Colonic mucosa (tissue), 4 donors: ENCODE measurements around the gene MYG1. TPM values are rescaled to one million over a fixed set of nuclear protein-coding genes. Genes with fewer than 3 reads are reported as not detected.
A peak's percentile ranks its signal among the peaks of the same experiment; 100 is the strongest.

ENCODE experiments used
- DNase-seq: peaks from one replicate; pipeline ENCODE4 v3.0.0-alpha.2; 2020
- H3K27ac ChIP-seq: fragments of 200-600 bp; one replicate; pipeline ENCODE4 v1.8.0; 2021
- H3K27me3 ChIP-seq: fragments of 200-600 bp; one replicate; pipeline ENCODE4 v1.8.0; 2021
- H3K36me3 ChIP-seq: fragments of 200-600 bp; one replicate; pipeline ENCODE4 v1.8.0; 2021
- H3K4me1 ChIP-seq: fragments of 200-600 bp; one replicate; pipeline ENCODE4 v1.8.0; 2021; ENCODE audit warnings: mild to moderate bottlenecking
- H3K4me3 ChIP-seq: fragments of 200-600 bp; one replicate; pipeline ENCODE4 v1.8.0; 2021
- H3K9ac ChIP-seq, 2 donors: one replicate each; pipeline ENCODE4 v1.7.0; 2013; ENCODE audit warnings: control low read depth in 2 of 2, low read depth in 2 of 2, low read length in 2 of 2
- H3K9me3 ChIP-seq: fragments of 200-600 bp; one replicate; pipeline ENCODE4 v1.8.0; 2021
- intact Hi-C: fragments of 100-400 bp; cut with DNase I; formaldehyde crosslinking; loops from one replicate; pipeline ENCODE4 v1.14.1; 2022
- total RNA-seq, 2 donors: library from RNA; stranded (reverse); fragmentation: NEBNext Ultra II Directional in 1 of 2; extraction: Animal tissue kit (Norgen Biotek cat#: 25700) in 1 of 2; gene quantifications; one replicate each; pipeline ENCODE4 v1.2.1, GENCODE V29; 2021
- TF ChIP-seq, protein P1 (sequence below): fragments of 200-600 bp; IDR thresholded peaks from one replicate; pipeline ENCODE4 v1.8.0; 2022; ENCODE audit warnings: antibody characterized with exemption, mild to moderate bottlenecking
- donor health status: healthy.
- donor health status: DM: no; HTN: no; CAD: no.
- donor health status: DM: no; HTN: no; CAD: no.

MYG1 gene
- total RNA-seq, 2 donors from 2014 or later: 37.4 to 60.6 TPM

DNA sequence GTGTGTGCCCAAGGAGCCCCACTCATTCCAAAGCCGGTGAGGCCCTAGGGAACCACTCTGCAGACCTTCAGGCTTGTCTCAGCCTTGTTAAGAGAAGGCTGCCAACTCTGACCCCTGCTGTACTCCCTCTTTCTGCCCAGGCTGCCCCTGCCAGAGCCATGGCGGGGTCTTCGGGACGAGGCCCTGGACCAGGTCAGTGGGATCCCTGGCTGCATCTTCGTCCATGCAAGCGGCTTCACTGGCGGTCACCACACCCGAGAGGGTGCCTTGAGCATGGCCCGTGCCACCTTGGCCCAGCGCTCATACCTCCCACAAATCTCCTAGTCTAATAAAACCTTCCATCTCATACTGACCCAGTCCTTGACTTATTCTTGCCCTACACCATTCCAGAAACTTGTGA is 7.3 kb downstream of the MYG1 start:
- H3K9me3 ChIP-seq: no peaks in the 10 kb centered on the region
- H3K9ac ChIP-seq: no peak overlapping the region
- peaks cover 9% of the 10 kb centered on the region for H3K36me3 ChIP-seq
- no peak overlapping the region for H3K27ac ChIP-seq
- no peaks in the 10 kb centered on the region for H3K4me1 ChIP-seq
- TF ChIP-seq, protein P1, sequence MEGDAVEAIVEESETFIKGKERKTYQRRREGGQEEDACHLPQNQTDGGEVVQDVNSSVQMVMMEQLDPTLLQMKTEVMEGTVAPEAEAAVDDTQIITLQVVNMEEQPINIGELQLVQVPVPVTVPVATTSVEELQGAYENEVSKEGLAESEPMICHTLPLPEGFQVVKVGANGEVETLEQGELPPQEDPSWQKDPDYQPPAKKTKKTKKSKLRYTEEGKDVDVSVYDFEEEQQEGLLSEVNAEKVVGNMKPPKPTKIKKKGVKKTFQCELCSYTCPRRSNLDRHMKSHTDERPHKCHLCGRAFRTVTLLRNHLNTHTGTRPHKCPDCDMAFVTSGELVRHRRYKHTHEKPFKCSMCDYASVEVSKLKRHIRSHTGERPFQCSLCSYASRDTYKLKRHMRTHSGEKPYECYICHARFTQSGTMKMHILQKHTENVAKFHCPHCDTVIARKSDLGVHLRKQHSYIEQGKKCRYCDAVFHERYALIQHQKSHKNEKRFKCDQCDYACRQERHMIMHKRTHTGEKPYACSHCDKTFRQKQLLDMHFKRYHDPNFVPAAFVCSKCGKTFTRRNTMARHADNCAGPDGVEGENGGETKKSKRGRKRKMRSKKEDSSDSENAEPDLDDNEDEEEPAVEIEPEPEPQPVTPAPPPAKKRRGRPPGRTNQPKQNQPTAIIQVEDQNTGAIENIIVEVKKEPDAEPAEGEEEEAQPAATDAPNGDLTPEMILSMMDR: no peak
- DNase-seq: no peak
- H3K4me3 ChIP-seq: no peak overlapping the region
- H3K27me3 ChIP-seq: no peaks in the 10 kb centered on the region
- intact Hi-C loops: no loop called here

DNA sequence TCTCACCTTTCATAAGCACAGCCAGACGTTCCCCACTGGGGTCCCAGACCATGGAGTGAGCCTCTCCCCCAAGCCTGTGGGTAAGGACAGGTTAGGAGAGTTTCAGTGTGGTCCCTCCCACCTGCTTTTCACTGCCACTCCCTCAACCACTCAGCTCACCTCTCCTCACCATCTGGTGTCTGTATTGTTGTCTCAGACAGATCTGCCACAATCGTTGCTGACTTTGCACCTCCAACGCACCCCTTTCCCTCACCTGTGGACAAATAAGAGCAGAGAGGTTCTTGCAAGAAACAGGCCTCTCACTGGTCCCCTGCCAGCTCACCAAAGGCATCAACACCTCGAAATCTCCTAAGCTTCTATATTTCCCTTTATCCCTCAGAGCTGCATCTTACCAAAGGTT is 8.8 kb downstream of the MYG1 start:
- Histone ChIP-seq H3K36me3 (peaks cover 9% of the 10 kb centered on the region), H3K9ac (no peak overlapping the region), H3K4me3 (no peak overlapping the region), H3K4me1 (no peaks in the 10 kb centered on the region), H3K27me3 (no peaks in the 10 kb centered on the region), H3K9me3 (no peaks in the 10 kb centered on the region), H3K27ac (no peak overlapping the region)
- DNase-seq: no peak
- TF ChIP-seq, protein P1: no peak
- intact Hi-C loops: no loop called here

DNA sequence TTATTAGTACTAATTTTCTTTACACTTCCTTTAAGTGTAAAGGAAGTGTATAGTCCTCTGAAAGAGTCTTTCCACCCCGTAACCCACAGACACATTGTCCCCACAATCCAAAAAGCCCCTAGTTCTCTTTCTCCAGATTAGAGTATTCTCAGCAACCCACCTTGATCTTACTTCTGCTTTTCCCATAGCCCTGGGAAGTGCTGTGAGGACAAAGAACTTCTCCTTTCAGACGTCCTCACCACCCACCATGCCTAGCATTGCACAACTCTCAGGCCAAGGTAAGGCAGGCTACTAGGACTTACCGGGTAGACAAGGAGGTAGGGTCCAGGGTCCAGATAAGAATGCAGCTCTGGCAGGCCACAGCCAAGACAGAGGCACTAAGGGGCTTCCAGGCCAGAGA is 14.5 kb downstream of the MYG1 start:
- Histone ChIP-seq H3K4me3 (no peak overlapping the region), H3K4me1 (no peaks in the 10 kb centered on the region), H3K27ac (no peak overlapping the region), H3K27me3 (no peaks in the 10 kb centered on the region), H3K9ac (no peak overlapping the region), H3K36me3 (no peaks in the 10 kb centered on the region), H3K9me3 (no peaks in the 10 kb centered on the region)
- DNase-seq: no peak
- TF ChIP-seq, protein P1: no peak
- intact Hi-C loops: no loop called here

DNA sequence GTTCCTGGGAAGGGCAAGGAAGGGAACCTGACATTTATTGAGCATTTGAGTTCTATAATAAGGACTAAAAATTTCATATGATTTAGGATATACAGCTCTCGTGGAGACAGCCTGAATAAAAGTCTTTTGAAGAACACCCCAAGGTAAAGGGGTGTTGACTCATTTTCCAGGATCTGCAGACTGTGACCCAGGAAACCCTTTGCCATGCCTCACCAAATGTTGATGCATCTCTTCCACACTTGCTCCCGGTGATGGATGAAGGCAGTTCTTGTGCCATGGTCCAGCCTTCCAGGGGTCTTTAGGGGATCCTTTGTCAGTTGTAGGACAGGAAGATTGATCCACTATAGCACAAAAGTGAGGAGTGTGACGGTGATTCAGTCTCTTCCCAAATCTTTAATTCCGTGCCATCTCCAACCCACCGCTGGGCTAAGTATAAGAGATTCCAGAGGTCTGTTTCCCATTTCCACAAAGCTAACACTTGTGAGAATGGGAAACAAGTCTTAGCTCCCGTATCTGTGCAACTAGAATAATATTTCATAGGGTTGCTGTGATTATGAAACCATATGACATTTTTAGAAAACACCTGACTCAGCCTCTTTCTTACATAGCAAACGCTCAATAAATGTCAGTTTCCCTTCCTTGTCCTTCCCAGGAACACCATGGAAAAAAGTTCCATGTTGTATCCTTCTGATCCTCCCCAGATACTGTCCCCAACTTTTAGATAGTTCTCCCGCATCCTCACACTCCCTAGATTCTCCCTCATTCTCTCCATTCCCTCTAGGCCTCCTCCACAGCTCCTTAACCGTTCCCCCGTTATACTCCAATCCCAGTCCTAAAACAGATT is 21.1 kb downstream of the MYG1 start:
- Histone ChIP-seq H3K9ac (peak overlapping the region; percentile 66 to 74), H3K36me3 (no peaks in the 10 kb centered on the region), H3K4me3 (peak overlapping the region; percentile 50), H3K27me3 (peaks cover 4% of the 10 kb centered on the region), H3K27ac (peak overlapping the region; percentile 87), H3K9me3 (no peaks in the 10 kb centered on the region), H3K4me1 (peaks cover 7% of the 10 kb centered on the region)
- TF ChIP-seq, protein P1: no peak
- intact Hi-C loops: no loop called here
- no peak for DNase-seq

DNA sequence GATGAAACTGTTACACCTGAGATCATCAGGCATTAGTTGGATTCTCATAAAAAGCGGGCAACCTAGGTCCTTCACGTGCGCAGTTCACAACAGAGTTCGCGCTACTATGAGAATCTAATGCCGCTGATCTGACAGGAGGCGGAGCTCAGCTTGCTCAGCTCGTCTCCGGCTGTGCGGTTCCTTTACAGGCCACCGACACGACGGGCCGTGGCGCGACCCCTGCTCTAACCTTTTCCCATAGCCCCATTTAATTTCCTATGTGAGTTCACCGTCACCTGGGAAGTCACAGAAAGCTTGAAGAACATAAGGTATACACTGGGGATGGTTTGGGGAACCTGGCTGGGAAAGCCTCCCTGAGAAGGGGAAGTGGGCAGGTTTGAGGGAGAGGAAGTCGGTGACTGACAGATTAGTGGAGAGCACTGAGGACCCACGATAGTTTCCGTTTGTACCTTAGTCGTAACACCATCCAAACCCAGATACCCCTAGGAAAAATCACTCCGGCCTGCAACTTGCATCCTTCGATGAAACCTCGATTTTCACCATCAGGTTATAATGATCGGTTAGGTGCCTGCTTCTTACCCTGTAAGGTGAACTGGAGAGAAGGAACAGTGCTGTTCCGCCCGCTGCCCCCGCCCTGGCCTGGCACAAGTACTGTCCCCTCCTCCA is 24.8 kb downstream of the MYG1 start:
- TF ChIP-seq, protein P1: no peak
- no peaks in the 10 kb centered on the region for H3K9me3 ChIP-seq
- peak overlapping the region; percentile 89 for H3K27ac ChIP-seq
- H3K9ac ChIP-seq: peak overlapping the region; percentile 65 to 68
- peak overlapping the region; percentile 64 for H3K4me3 ChIP-seq
- H3K4me1 ChIP-seq: peaks cover 9% of the 10 kb centered on the region
- intact Hi-C loops: no loop called here
- H3K36me3 ChIP-seq: no peaks in the 10 kb centered on the region
- H3K27me3 ChIP-seq: peaks cover 11% of the 10 kb centered on the region
- peak; percentile 38 for DNase-seq
